Cardiac muscle cell (in vitro differentiated cells and primary cell): ENCODE measurements around the gene GRIA3. TPM values are rescaled to one million over a fixed set of nuclear protein-coding genes. Genes with fewer than 3 reads are reported as not detected.

Source experiments
- DNase-seq, 2 donors: peaks; one replicate each; pipeline versions ENCODE4 v3.0.0 to v3.0.0-alpha.2; 2010 to 2017; ENCODE audit warnings: low read depth in 1 of 2, low spot score in 1 of 2
- H3K27ac ChIP-seq: fragments of 200-600 bp; sonication (generic); 2 replicates; pipeline ENCODE4 v1.5.1; 2016
- H3K27me3 ChIP-seq: fragments of 200-600 bp; sonication (generic); 2 replicates; pipeline ENCODE4 v1.6.0; 2016; ENCODE audit warnings: control low read depth
- H3K36me3 ChIP-seq: fragments of 200-600 bp; sonication (generic); 2 replicates; pipeline ENCODE4 v1.5.1; 2016; ENCODE audit warnings: control low read depth
- H3K4me1 ChIP-seq: fragments of 200-600 bp; sonication (generic); 2 replicates; pipeline ENCODE4 v1.8.1; 2017; ENCODE audit warnings: low read depth, mild to moderate bottlenecking, mixed run types
- H3K4me3 ChIP-seq: fragments of 200-600 bp; sonication (generic); 2 replicates; pipeline ENCODE4 v1.5.1; 2016; ENCODE audit warnings: mild to moderate bottlenecking
- H3K9me3 ChIP-seq: fragments of 200-600 bp; sonication (generic); 2 replicates; pipeline ENCODE4 v1.5.1; 2017; ENCODE audit warnings: low read depth, mild to moderate bottlenecking, control low read depth
- polyA plus RNA-seq: library from polyadenylated mRNA; unstranded; fragments of >200 nt; fragmentation: Nextera tagmentation; extraction: Ambion mirVana; gene quantifications from 2 replicates; pipeline ENCODE4 v1.2.1, GENCODE V29; 2016
- total RNA-seq: library from RNA; depleted of rRNA; stranded (reverse); fragments of >200 nt; gene quantifications from 2 replicates; pipeline ENCODE4 v1.2.3, GENCODE V29; 2016
- TF ChIP-seq, protein P1 (sequence below): IDR thresholded peaks from 2 replicates; pipeline ENCODE4 v1.5.1; 2012; ENCODE audit warnings: low read depth, mild to moderate bottlenecking, low read length

GRIA3 gene
- total and polyA plus RNA-seq, 2 experiments from 2014 or later = 2.8 to 6.1 TPM

DNA sequence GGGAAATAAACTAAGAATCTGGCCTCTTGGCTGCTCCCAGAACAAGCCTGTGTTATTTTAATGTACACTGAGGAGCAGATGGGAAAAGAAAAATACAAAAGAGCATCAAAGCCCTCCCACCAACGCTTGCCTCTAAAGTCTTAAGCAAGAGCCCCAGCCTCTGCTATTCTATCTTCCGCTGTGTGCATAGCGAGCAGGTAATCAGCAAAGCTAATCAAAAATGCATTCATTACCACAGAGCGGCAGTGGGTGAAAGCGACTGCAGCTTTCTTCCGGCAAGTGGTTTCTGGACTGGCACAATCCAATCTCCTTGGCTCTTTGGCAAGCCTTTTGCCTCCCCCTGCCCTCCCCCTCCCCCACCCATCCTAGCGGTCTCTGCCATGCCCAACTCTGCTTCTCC is 13.5 kb upstream of the GRIA3 start:
- DNase-seq = no peak
- Histone ChIP-seq H3K9me3 (no peaks in the 10 kb centered on the region), H3K27ac (no peak overlapping the region), H3K27me3 (no peaks in the 10 kb centered on the region), H3K4me3 (no peak overlapping the region), H3K36me3 (no peaks in the 10 kb centered on the region), H3K4me1 (no peaks in the 10 kb centered on the region)
- TF ChIP-seq, protein P1, sequence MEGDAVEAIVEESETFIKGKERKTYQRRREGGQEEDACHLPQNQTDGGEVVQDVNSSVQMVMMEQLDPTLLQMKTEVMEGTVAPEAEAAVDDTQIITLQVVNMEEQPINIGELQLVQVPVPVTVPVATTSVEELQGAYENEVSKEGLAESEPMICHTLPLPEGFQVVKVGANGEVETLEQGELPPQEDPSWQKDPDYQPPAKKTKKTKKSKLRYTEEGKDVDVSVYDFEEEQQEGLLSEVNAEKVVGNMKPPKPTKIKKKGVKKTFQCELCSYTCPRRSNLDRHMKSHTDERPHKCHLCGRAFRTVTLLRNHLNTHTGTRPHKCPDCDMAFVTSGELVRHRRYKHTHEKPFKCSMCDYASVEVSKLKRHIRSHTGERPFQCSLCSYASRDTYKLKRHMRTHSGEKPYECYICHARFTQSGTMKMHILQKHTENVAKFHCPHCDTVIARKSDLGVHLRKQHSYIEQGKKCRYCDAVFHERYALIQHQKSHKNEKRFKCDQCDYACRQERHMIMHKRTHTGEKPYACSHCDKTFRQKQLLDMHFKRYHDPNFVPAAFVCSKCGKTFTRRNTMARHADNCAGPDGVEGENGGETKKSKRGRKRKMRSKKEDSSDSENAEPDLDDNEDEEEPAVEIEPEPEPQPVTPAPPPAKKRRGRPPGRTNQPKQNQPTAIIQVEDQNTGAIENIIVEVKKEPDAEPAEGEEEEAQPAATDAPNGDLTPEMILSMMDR = no peak

- DNase-seq = peak in 1 of 2 donors; percentile 18
- Histone ChIP-seq H3K27ac (no peak overlapping the region), H3K4me3 (no peak overlapping the region), H3K36me3 (no peaks in the 10 kb centered on the region), H3K9me3 (no peaks in the 10 kb centered on the region), H3K27me3 (no peaks in the 10 kb centered on the region), H3K4me1 (no peaks in the 10 kb centered on the region)
- TF ChIP-seq, protein P1 = no peak
Observed at GRCh38 chrX:123171781-123172180, 12.3 kb upstream of the GRIA3 start.

- H3K36me3 ChIP-seq = no peaks in the 10 kb centered on the region
- no peaks in the 10 kb centered on the region for H3K27me3 ChIP-seq
- TF ChIP-seq, protein P1 = no peak
- no peak overlapping the region for H3K4me3 ChIP-seq
- no peaks in the 10 kb centered on the region for H3K9me3 ChIP-seq
- no peaks in the 10 kb centered on the region for H3K4me1 ChIP-seq
- DNase-seq = no peak
- no peak overlapping the region for H3K27ac ChIP-seq
Observed at GRCh38 chrX:123172869-123173268, 11.2 kb upstream of the GRIA3 start.

- DNase-seq = no peak
- no peak overlapping the region for H3K27ac ChIP-seq
- TF ChIP-seq, protein P1 = no peak
- H3K27me3 ChIP-seq = no peaks in the 10 kb centered on the region
- H3K36me3 ChIP-seq = no peaks in the 10 kb centered on the region
- H3K4me1 ChIP-seq = no peaks in the 10 kb centered on the region
- H3K4me3 ChIP-seq = no peak overlapping the region
- H3K9me3 ChIP-seq = no peaks in the 10 kb centered on the region
Observed at GRCh38 chrX:123173833-123174232, 10.2 kb upstream of the GRIA3 start.

DNA sequence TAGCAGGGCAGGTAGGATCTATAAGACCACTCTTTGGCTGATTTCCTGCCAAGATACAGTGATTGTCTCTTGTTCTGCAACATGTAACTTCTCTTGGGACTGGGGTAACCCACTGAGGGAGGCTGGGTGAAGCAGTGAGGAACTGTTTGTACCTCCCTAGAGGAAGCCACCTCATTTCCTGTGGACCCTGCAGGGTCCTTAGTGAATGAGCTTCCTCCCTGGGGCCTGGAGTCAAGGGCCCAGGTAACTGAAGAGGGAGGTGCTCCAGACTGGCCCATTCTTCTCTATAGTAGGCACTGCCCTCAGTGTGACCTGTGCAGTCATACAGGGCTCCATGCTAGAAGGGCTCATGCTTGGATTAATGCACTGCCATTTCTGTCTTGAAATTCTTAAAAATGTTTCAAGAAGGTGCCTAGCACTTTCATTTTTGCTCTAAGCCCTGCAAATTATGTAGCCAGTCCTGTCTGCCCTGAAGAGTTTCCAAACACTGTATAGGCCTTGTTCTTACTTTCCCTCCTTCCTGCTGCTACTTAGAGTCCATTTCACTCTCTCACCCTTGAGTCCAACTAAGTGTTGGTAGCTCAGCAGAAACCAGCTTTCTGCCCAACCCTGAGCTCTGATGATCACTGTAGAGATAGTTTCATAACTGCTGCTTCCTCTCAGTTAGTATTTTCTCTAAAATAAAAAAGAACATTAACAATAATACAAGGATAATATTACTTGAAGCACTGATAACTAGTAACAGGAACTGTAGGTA is 8.5 kb upstream of the GRIA3 start:
- Histone ChIP-seq H3K9me3 (no peaks in the 10 kb centered on the region), H3K27me3 (no peaks in the 10 kb centered on the region), H3K36me3 (no peaks in the 10 kb centered on the region), H3K4me1 (no peaks in the 10 kb centered on the region), H3K4me3 (no peak overlapping the region), H3K27ac (no peak overlapping the region)
- TF ChIP-seq, protein P1 = no peak
- DNase-seq = no peak
